NCI-H1694 treated with DMSO at 0.1 percent for 48 hours (cell line): Measurements from ENCODE around the gene CAPN10.
"Not testable (repeated sequence)": the region's sequence is repeated elsewhere in the genome, so short reads cannot be mapped to it uniquely, and the experiment has no call there.

Source experiments
- DNase-seq: peaks from one replicate; lab custom pipeline; 2025; lab: John Stamatoyannopoulos, UW

The CAPN10 gene

GRCh38 chr2:240586198-240586918, at the start of gene CAPN10:
Gene CAPN10, plus strand, starts transcription at chr2:240586734. Its CDS starts 178 bp downstream, at chr2:240586912.
- DNase-seq, result peak; percentile 91

- DNase-seq, result no peak
These were observed 48.3 kb upstream of the CAPN10 start for GRCh38 chr2:240538031-240538780.

GRCh38 chr2:240539101-240539500, 47.4 kb upstream of the CAPN10 start:
- not testable (repeated sequence) for DNase-seq

- no peak for DNase-seq
These were observed 46.6 kb upstream of the CAPN10 start for GRCh38 chr2:240539906-240540305.

GRCh38 chr2:240551288-240551687, 35.2 kb upstream of the CAPN10 start:
- DNase-seq, result no peak

GRCh38 chr2:240551811-240552210, 34.7 kb upstream of the CAPN10 start:
- DNase-seq, result no peak

GRCh38 chr2:240553956-240554480, 32.5 kb upstream of the CAPN10 start:
- no peak for DNase-seq

GRCh38 chr2:240554767-240555493, 31.6 kb upstream of the CAPN10 start:
- no peak for DNase-seq

GRCh38 chr2:240555541-240556250, 30.8 kb upstream of the CAPN10 start:
- no peak for DNase-seq

GRCh38 chr2:240556553-240557100, 29.9 kb upstream of the CAPN10 start:
- peak; percentile 20 for DNase-seq

GRCh38 chr2:240557101-240557751, 29.3 kb upstream of the CAPN10 start:
- no peak for DNase-seq

GRCh38 chr2:240557808-240558207, 28.7 kb upstream of the CAPN10 start, which contains the start of gene ANKMY1:
Gene ANKMY1, minus strand, starts transcription at chr2:240557988. Its CDS starts 653 bp downstream, at chr2:240557335.
- no peak for DNase-seq

- no peak for DNase-seq
These were observed 28.2 kb upstream of the CAPN10 start for GRCh38 chr2:240558236-240558761.

GRCh38 chr2:240559286-240559685, 27.2 kb upstream of the CAPN10 start:
- no peak for DNase-seq

GRCh38 chr2:240560084-240560479, 26.5 kb upstream of the CAPN10 start, which contains the start of gene DUSP28:
Gene DUSP28, plus strand, starts transcription at chr2:240560357. Its CDS starts 328 bp downstream, at chr2:240560685.
- DNase-seq, result peak; percentile 44

GRCh38 chr2:240560480-240561324, 25.8 kb upstream of the CAPN10 start:
- peak; percentile 97 for DNase-seq

GRCh38 chr2:240561325-240561971, 25.1 kb upstream of the CAPN10 start:
- DNase-seq, result no peak

GRCh38 chr2:240563231-240563630, 23.3 kb upstream of the CAPN10 start:
- DNase-seq, result not testable (repeated sequence)
